WTC11 (cell line): Measurements from ENCODE around the gene SREBF2. TPM values are rescaled to one million over a fixed set of nuclear protein-coding genes. Genes with fewer than 3 reads are reported as not detected.

Source experiments
- ATAC-seq: fragments of 200-7000 bp; cut with Tn5 transposase; 2 replicates; pipeline ENCODE4 v1.10.0; 2021; ENCODE audit warnings: mild to moderate bottlenecking, moderate library complexity
- CTCF ChIA-PET: fragments of 300-600 bp; sonication (Branson Sonifier 250); formaldehyde crosslinking; loops from one replicate; lab custom pipeline; 2021; ENCODE audit warnings: antibody characterized with exemption; lab: Charles Lee
- POLR2A ChIA-PET: fragments of 350-600 bp; sonication (Branson Sonifier 250); formaldehyde crosslinking; loops from one replicate; lab custom pipeline; 2021; ENCODE audit warnings: antibody characterized with exemption; lab: Charles Lee
- DNase-seq: peaks from one replicate; pipeline ENCODE4 v3.0.0; 2021; ENCODE audit warnings: low spot score
- H3K27ac Mint-ChIP-seq: 2 replicates; pipeline ENCODE4 v1.8.0; 2021; ENCODE audit warnings: mixed read lengths
- H3K27me3 Mint-ChIP-seq: 2 replicates; pipeline ENCODE4 v1.8.0; 2021; ENCODE audit warnings: low read depth, mild to moderate bottlenecking, moderate library complexity, mixed read lengths
- H3K36me3 Mint-ChIP-seq: 2 replicates; pipeline ENCODE4 v1.8.0; 2021; ENCODE audit warnings: mixed read lengths
- H3K4me1 Mint-ChIP-seq: 2 replicates; pipeline ENCODE4 v1.8.0; 2022; ENCODE audit warnings: mixed read lengths
- H3K4me3 Mint-ChIP-seq: 2 replicates; pipeline ENCODE4 v1.8.0; 2021; ENCODE audit warnings: mild to moderate bottlenecking, moderate library complexity, mixed read lengths
- H3K9me3 Mint-ChIP-seq: 2 replicates; pipeline ENCODE4 v1.8.0; 2021; ENCODE audit warnings: mixed read lengths
- CBFB ChIP-seq: sonication (generic); formaldehyde crosslinking; IDR thresholded peaks from 2 replicates; pipeline ENCODE4 v1.8.1; 2022; ENCODE audit warnings: mild to moderate bottlenecking, low read depth, missing genetic modification reagents
- MXD4 ChIP-seq: fragments of 250-450 bp; sonication (Bioruptor Pico); IDR thresholded peaks from 2 replicates; pipeline ENCODE4 v1.8.0; 2021; ENCODE audit warnings: mild to moderate bottlenecking, moderate library complexity, borderline replicate concordance
- MYBL2 ChIP-seq: sonication (generic); formaldehyde crosslinking; IDR thresholded peaks from 2 replicates; pipeline ENCODE4 v1.8.1; 2023; ENCODE audit warnings: mild to moderate bottlenecking, moderate library complexity, missing genetic modification reagents
- OVOL2 ChIP-seq: fragments of 250-450 bp; sonication (Bioruptor Pico); IDR thresholded peaks from 2 replicates; pipeline ENCODE4 v1.9.0; 2021; ENCODE audit warnings: mild to moderate bottlenecking, borderline replicate concordance
- PRRX2 ChIP-seq: fragments of 250-450 bp; sonication (Bioruptor Pico); IDR thresholded peaks from 2 replicates; pipeline ENCODE4 v1.8.0; 2021; ENCODE audit warnings: mild to moderate bottlenecking
- SOX15 ChIP-seq: fragments of 250-450 bp; sonication (Bioruptor Pico); IDR thresholded peaks from 2 replicates; pipeline ENCODE4 v1.9.0; 2021; ENCODE audit warnings: mild to moderate bottlenecking
- ZNF121 ChIP-seq: sonication (generic); formaldehyde crosslinking; IDR thresholded peaks from 2 replicates; pipeline ENCODE4 v1.8.0; 2023; ENCODE audit warnings: missing genetic modification reagents
- ZNF232 ChIP-seq: sonication (generic); formaldehyde crosslinking; IDR thresholded peaks from 2 replicates; pipeline ENCODE4 v1.8.0; 2022; ENCODE audit warnings: mild to moderate bottlenecking, missing genetic modification reagents
- ZNF396 ChIP-seq: fragments of 250-450 bp; sonication (Bioruptor Pico); IDR thresholded peaks from 2 replicates; pipeline ENCODE4 v1.8.0; 2021; ENCODE audit warnings: mild to moderate bottlenecking, moderate library complexity, borderline replicate concordance
- total RNA-seq: library from RNA; stranded (reverse); gene quantifications from 3 replicates; pipeline ENCODE4 v1.2.3, GENCODE V29; 2021
- TF ChIP-seq, protein P1 (sequence below): sonication (generic); formaldehyde crosslinking; IDR thresholded peaks from 2 replicates; pipeline ENCODE4 v1.8.1; 2022; ENCODE audit warnings: mild to moderate bottlenecking, moderate library complexity, missing genetic modification reagents
- TF ChIP-seq, protein P2 (sequence below): fragments of 200-600 bp; IDR thresholded peaks from 2 replicates; pipeline ENCODE4 v1.8.0; 2022; ENCODE audit warnings: antibody characterized with exemption
- TF ChIP-seq, protein P3 (sequence below): sonication (generic); formaldehyde crosslinking; IDR thresholded peaks from 2 replicates; pipeline ENCODE4 v1.8.1; 2023; ENCODE audit warnings: mild to moderate bottlenecking, missing genetic modification reagents
- TF ChIP-seq, protein P4 (sequence below): sonication (generic); formaldehyde crosslinking; IDR thresholded peaks from 2 replicates; pipeline ENCODE4 v1.8.1; 2023; ENCODE audit warnings: mild to moderate bottlenecking, missing genetic modification reagents, moderate library complexity
- TF ChIP-seq, protein P5 (sequence below): fragments of 250-450 bp; sonication (Bioruptor Pico); IDR thresholded peaks from 2 replicates; pipeline ENCODE4 v1.8.0; 2021; ENCODE audit warnings: mild to moderate bottlenecking
- TF ChIP-seq, protein P6 (sequence below): sonication (generic); formaldehyde crosslinking; IDR thresholded peaks from 2 replicates; pipeline ENCODE4 v1.8.1; 2022; ENCODE audit warnings: missing genetic modification reagents, borderline replicate concordance
- TF ChIP-seq, protein P7 (sequence below): sonication (generic); formaldehyde crosslinking; IDR thresholded peaks from 2 replicates; pipeline ENCODE4 v1.8.1; 2023; ENCODE audit warnings: mild to moderate bottlenecking, missing genetic modification reagents, borderline replicate concordance
- TF ChIP-seq, protein P8 (sequence below): sonication (generic); formaldehyde crosslinking; IDR thresholded peaks from 2 replicates; pipeline ENCODE4 v1.8.0; 2022; ENCODE audit warnings: mild to moderate bottlenecking, missing genetic modification reagents
- TF ChIP-seq, protein P9 (sequence below): fragments of 250-450 bp; sonication (Bioruptor Pico); IDR thresholded peaks from 2 replicates; pipeline ENCODE4 v1.9.0; 2021; ENCODE audit warnings: mild to moderate bottlenecking
- TF ChIP-seq, protein P10 (sequence below): sonication (generic); formaldehyde crosslinking; IDR thresholded peaks from 2 replicates; pipeline ENCODE4 v1.8.0; 2022; ENCODE audit warnings: mild to moderate bottlenecking, missing genetic modification reagents

The SREBF2 gene
- total RNA-seq, 1 experiment from 2014 or later: 151 TPM

DNA sequence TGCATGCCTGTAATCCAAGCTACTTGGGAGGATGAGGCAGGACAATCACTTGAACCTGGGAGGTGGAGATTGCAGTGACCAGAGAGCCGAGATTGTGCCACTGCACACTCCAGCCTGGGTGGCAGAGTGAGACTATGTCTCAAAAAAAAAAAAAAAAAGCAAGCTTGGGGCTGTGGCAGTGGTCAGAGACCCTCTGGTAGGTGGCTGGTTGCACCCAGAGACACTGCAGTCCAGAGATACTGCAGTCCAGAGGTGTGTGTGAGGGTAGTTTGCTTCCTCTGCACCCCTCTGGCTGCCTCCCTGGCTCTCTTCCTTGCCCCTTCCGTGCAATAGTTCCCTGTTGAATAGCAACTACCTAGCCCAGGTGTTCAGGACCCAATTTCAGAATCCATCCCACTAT, 34.2 kb upstream of the SREBF2 start:
- CTCF ChIA-PET: interaction anchor here (1.3 to 3.2 kb wide), 6 partner anchors 17 to 127 kb away, joined by 3 to 76 read pairs (median 11); partner anchors contain the start of gene MEI1
- Mint-ChIP-seq H3K9me3 (no peaks in the 10 kb centered on the region), H3K27me3 (no peaks in the 10 kb centered on the region), H3K4me1 (peaks cover 24% of the 10 kb centered on the region), H3K27ac (peak overlapping the region; percentile 74; the same call in 1 of the 2 replicates), H3K4me3 (no peak overlapping the region), H3K36me3 (peaks cover 3% of the 10 kb centered on the region; the same call in 1 of the 2 replicates)
- ATAC-seq: no peak
- POLR2A ChIA-PET: interaction anchor here (0.7 to 1.1 kb wide), 2 partner anchors 11 to 110 kb away, joined by 3 to 4 read pairs; partner anchors contain the start of gene SNU13
- no peak for DNase-seq
- TF ChIP-seq, protein P1, sequence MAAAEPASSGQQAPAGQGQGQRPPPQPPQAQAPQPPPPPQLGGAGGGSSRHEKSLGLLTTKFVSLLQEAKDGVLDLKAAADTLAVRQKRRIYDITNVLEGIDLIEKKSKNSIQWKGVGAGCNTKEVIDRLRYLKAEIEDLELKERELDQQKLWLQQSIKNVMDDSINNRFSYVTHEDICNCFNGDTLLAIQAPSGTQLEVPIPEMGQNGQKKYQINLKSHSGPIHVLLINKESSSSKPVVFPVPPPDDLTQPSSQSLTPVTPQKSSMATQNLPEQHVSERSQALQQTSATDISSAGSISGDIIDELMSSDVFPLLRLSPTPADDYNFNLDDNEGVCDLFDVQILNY (CRISPR knock-in tag): no peak
- TF ChIP-seq, protein P2, sequence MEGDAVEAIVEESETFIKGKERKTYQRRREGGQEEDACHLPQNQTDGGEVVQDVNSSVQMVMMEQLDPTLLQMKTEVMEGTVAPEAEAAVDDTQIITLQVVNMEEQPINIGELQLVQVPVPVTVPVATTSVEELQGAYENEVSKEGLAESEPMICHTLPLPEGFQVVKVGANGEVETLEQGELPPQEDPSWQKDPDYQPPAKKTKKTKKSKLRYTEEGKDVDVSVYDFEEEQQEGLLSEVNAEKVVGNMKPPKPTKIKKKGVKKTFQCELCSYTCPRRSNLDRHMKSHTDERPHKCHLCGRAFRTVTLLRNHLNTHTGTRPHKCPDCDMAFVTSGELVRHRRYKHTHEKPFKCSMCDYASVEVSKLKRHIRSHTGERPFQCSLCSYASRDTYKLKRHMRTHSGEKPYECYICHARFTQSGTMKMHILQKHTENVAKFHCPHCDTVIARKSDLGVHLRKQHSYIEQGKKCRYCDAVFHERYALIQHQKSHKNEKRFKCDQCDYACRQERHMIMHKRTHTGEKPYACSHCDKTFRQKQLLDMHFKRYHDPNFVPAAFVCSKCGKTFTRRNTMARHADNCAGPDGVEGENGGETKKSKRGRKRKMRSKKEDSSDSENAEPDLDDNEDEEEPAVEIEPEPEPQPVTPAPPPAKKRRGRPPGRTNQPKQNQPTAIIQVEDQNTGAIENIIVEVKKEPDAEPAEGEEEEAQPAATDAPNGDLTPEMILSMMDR: no peak
- TF ChIP-seq CBFB (CRISPR knock-in tag): no peak
- TF ChIP-seq, protein P3, sequence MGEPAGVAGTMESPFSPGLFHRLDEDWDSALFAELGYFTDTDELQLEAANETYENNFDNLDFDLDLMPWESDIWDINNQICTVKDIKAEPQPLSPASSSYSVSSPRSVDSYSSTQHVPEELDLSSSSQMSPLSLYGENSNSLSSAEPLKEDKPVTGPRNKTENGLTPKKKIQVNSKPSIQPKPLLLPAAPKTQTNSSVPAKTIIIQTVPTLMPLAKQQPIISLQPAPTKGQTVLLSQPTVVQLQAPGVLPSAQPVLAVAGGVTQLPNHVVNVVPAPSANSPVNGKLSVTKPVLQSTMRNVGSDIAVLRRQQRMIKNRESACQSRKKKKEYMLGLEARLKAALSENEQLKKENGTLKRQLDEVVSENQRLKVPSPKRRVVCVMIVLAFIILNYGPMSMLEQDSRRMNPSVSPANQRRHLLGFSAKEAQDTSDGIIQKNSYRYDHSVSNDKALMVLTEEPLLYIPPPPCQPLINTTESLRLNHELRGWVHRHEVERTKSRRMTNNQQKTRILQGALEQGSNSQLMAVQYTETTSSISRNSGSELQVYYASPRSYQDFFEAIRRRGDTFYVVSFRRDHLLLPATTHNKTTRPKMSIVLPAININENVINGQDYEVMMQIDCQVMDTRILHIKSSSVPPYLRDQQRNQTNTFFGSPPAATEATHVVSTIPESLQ (CRISPR knock-in tag): no peak
- no peak for TF ChIP-seq SOX15 (CRISPR knock-in tag)
- TF ChIP-seq ZNF232: no peak
- TF ChIP-seq, protein P4, sequence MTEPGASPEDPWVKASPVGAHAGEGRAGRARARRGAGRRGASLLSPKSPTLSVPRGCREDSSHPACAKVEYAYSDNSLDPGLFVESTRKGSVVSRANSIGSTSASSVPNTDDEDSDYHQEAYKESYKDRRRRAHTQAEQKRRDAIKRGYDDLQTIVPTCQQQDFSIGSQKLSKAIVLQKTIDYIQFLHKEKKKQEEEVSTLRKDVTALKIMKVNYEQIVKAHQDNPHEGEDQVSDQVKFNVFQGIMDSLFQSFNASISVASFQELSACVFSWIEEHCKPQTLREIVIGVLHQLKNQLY: no peak
- TF ChIP-seq, protein P5, sequence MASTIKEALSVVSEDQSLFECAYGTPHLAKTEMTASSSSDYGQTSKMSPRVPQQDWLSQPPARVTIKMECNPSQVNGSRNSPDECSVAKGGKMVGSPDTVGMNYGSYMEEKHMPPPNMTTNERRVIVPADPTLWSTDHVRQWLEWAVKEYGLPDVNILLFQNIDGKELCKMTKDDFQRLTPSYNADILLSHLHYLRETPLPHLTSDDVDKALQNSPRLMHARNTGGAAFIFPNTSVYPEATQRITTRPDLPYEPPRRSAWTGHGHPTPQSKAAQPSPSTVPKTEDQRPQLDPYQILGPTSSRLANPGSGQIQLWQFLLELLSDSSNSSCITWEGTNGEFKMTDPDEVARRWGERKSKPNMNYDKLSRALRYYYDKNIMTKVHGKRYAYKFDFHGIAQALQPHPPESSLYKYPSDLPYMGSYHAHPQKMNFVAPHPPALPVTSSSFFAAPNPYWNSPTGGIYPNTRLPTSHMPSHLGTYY (CRISPR knock-in tag): no peak
- no peak for TF ChIP-seq MYBL2
- TF ChIP-seq, protein P6, sequence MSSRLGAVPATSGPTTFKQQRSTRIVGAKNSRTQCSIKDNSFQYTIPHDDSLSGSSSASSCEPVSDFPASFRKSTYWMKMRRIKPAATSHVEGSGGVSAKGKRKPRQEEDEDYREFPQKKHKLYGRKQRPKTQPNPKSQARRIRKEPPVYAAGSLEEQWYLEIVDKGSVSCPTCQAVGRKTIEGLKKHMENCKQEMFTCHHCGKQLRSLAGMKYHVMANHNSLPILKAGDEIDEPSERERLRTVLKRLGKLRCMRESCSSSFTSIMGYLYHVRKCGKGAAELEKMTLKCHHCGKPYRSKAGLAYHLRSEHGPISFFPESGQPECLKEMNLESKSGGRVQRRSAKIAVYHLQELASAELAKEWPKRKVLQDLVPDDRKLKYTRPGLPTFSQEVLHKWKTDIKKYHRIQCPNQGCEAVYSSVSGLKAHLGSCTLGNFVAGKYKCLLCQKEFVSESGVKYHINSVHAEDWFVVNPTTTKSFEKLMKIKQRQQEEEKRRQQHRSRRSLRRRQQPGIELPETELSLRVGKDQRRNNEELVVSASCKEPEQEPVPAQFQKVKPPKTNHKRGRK: no peak
- no peak for TF ChIP-seq PRRX2
- TF ChIP-seq ZNF121 (CRISPR knock-in tag): no peak
- no peak for TF ChIP-seq OVOL2 (CRISPR knock-in tag)
- TF ChIP-seq MXD4 (CRISPR knock-in tag): no peak
- TF ChIP-seq, protein P7, sequence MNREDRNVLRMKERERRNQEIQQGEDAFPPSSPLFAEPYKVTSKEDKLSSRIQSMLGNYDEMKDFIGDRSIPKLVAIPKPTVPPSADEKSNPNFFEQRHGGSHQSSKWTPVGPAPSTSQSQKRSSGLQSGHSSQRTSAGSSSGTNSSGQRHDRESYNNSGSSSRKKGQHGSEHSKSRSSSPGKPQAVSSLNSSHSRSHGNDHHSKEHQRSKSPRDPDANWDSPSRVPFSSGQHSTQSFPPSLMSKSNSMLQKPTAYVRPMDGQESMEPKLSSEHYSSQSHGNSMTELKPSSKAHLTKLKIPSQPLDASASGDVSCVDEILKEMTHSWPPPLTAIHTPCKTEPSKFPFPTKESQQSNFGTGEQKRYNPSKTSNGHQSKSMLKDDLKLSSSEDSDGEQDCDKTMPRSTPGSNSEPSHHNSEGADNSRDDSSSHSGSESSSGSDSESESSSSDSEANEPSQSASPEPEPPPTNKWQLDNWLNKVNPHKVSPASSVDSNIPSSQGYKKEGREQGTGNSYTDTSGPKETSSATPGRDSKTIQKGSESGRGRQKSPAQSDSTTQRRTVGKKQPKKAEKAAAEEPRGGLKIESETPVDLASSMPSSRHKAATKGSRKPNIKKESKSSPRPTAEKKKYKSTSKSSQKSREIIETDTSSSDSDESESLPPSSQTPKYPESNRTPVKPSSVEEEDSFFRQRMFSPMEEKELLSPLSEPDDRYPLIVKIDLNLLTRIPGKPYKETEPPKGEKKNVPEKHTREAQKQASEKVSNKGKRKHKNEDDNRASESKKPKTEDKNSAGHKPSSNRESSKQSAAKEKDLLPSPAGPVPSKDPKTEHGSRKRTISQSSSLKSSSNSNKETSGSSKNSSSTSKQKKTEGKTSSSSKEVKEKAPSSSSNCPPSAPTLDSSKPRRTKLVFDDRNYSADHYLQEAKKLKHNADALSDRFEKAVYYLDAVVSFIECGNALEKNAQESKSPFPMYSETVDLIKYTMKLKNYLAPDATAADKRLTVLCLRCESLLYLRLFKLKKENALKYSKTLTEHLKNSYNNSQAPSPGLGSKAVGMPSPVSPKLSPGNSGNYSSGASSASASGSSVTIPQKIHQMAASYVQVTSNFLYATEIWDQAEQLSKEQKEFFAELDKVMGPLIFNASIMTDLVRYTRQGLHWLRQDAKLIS (CRISPR knock-in tag): no peak
- TF ChIP-seq, protein P8, sequence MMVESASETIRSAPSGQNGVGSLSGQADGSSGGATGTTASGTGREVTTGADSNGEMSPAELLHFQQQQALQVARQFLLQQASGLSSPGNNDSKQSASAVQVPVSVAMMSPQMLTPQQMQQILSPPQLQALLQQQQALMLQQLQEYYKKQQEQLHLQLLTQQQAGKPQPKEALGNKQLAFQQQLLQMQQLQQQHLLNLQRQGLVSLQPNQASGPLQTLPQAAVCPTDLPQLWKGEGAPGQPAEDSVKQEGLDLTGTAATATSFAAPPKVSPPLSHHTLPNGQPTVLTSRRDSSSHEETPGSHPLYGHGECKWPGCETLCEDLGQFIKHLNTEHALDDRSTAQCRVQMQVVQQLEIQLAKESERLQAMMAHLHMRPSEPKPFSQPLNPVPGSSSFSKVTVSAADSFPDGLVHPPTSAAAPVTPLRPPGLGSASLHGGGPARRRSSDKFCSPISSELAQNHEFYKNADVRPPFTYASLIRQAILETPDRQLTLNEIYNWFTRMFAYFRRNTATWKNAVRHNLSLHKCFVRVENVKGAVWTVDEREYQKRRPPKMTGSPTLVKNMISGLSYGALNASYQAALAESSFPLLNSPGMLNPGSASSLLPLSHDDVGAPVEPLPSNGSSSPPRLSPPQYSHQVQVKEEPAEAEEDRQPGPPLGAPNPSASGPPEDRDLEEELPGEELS: no peak
- TF ChIP-seq, protein P9, sequence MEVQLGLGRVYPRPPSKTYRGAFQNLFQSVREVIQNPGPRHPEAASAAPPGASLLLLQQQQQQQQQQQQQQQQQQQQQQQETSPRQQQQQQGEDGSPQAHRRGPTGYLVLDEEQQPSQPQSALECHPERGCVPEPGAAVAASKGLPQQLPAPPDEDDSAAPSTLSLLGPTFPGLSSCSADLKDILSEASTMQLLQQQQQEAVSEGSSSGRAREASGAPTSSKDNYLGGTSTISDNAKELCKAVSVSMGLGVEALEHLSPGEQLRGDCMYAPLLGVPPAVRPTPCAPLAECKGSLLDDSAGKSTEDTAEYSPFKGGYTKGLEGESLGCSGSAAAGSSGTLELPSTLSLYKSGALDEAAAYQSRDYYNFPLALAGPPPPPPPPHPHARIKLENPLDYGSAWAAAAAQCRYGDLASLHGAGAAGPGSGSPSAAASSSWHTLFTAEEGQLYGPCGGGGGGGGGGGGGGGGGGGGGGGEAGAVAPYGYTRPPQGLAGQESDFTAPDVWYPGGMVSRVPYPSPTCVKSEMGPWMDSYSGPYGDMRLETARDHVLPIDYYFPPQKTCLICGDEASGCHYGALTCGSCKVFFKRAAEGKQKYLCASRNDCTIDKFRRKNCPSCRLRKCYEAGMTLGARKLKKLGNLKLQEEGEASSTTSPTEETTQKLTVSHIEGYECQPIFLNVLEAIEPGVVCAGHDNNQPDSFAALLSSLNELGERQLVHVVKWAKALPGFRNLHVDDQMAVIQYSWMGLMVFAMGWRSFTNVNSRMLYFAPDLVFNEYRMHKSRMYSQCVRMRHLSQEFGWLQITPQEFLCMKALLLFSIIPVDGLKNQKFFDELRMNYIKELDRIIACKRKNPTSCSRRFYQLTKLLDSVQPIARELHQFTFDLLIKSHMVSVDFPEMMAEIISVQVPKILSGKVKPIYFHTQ: no peak
- no peak for TF ChIP-seq ZNF396 (CRISPR knock-in tag)
- TF ChIP-seq, protein P10, sequence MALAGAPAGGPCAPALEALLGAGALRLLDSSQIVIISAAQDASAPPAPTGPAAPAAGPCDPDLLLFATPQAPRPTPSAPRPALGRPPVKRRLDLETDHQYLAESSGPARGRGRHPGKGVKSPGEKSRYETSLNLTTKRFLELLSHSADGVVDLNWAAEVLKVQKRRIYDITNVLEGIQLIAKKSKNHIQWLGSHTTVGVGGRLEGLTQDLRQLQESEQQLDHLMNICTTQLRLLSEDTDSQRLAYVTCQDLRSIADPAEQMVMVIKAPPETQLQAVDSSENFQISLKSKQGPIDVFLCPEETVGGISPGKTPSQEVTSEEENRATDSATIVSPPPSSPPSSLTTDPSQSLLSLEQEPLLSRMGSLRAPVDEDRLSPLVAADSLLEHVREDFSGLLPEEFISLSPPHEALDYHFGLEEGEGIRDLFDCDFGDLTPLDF (CRISPR knock-in tag): no peak
